ENCODE measurements around the gene PCDHGC4. TPM values are rescaled to one million over a fixed set of nuclear protein-coding genes. Genes with fewer than 3 reads are reported as not detected.

The PCDHGC4 gene
- total RNA-seq, 4 donors from 2014 or later, result 3.3 to 11.7 (median 5.1) TPM

GRCh38 chr5:141491323-141492167 is 6.7 kb downstream of the PCDHGC4 start:
- peaks cover 0 to 63% (median 0%) of the 10 kb centered on the region in 3 donors for H3K36me3 ChIP-seq
- no peaks in the 10 kb centered on the region for H3K9me3 ChIP-seq
- no peak for TF ChIP-seq EP300 (IDR thresholded peaks at IDR 0.05)
- TF ChIP-seq POLR2A (IDR thresholded peaks at IDR 0.05), result no peak
- TF ChIP-seq, protein P1, sequence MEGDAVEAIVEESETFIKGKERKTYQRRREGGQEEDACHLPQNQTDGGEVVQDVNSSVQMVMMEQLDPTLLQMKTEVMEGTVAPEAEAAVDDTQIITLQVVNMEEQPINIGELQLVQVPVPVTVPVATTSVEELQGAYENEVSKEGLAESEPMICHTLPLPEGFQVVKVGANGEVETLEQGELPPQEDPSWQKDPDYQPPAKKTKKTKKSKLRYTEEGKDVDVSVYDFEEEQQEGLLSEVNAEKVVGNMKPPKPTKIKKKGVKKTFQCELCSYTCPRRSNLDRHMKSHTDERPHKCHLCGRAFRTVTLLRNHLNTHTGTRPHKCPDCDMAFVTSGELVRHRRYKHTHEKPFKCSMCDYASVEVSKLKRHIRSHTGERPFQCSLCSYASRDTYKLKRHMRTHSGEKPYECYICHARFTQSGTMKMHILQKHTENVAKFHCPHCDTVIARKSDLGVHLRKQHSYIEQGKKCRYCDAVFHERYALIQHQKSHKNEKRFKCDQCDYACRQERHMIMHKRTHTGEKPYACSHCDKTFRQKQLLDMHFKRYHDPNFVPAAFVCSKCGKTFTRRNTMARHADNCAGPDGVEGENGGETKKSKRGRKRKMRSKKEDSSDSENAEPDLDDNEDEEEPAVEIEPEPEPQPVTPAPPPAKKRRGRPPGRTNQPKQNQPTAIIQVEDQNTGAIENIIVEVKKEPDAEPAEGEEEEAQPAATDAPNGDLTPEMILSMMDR (IDR thresholded peaks at IDR 0.05), result no peak
- peak overlapping the region in 1 of 4 donors; percentile 22 for H3K4me3 ChIP-seq
- WGBS, 2 donors, result 75 to 81% methylated on average over 44 to 63 of the region's 66 CpGs
- H3K4me1 ChIP-seq, result peaks cover 0 to 36% (median 12%) of the 10 kb centered on the region in 4 donors
- no peaks in the 10 kb centered on the region for H3K27me3 ChIP-seq
- no peak overlapping the region for H3K27ac ChIP-seq
- no peak for DNase-seq (ENCODE audit: low spot score in 2 of 2)

GRCh38 chr5:141492168-141492885 is 7.5 kb downstream of the PCDHGC4 start:
- no peaks in the 10 kb centered on the region for H3K9me3 ChIP-seq
- TF ChIP-seq, protein P1 (IDR thresholded peaks at IDR 0.05), result no peak
- no peak for TF ChIP-seq EP300 (IDR thresholded peaks at IDR 0.05)
- TF ChIP-seq POLR2A (IDR thresholded peaks at IDR 0.05), result no peak
- DNase-seq (ENCODE audit: low spot score in 2 of 2), result no peak
- no peaks in the 10 kb centered on the region for H3K27me3 ChIP-seq
- 66 to 71% methylated on average over 59 to 63 of the region's 68 CpGs for WGBS, 2 donors
- no peak overlapping the region for H3K27ac ChIP-seq
- peaks cover 0 to 67% (median 0%) of the 10 kb centered on the region in 3 donors for H3K36me3 ChIP-seq
- H3K4me3 ChIP-seq, result peak overlapping the region in 1 of 4 donors; percentile 22
- H3K4me1 ChIP-seq, result peaks cover 0 to 36% (median 12%) of the 10 kb centered on the region in 4 donors

DNA sequence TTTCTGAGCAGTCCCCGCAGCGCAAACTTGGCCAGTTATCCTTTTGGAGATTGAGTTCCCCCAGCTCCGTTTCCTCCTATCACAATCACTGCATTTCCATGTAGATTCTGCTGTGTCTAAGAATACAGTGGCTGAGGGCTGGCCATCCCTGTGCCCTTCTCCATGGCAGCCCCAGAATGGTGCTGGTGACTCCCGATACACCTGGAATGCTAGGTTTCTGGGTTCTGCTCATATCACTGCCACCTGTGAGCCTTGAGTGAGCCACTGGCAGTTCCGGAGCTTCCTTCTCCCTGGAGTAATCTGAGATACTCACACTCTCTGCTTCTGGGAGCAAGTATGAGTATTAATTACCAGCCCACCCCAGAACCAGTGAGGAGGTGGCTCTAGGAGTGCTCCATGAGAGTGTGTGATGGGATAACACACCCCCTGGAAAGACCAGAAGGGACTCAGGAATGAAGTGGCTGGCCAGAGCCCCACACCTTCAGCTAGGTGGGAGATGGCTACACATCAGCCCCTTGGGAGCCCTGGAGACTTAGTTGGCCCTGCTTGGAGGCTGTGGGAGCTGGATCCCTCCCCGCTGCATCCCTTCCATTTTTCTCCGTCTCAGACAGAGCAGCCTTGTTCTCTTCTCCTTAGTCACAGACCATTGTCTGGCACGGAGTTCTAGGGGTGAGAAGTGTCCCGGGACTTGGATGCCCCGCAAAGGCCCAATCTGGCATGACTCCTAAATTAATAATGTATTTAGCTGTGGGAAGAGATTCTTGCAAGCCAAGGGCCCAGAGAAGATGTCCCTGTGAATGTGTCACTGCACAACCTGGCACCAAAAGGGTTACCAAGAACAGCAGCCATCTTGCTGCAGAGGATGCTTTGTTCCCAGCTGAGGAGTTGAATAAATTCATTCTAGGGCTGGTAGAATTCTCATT is 8.9 kb downstream of the PCDHGC4 start:
- no peaks in the 10 kb centered on the region for H3K9me3 ChIP-seq
- peaks cover 0 to 75% (median 0%) of the 10 kb centered on the region in 3 donors for H3K36me3 ChIP-seq
- H3K4me3 ChIP-seq, result no peak overlapping the region
- no peak for DNase-seq (ENCODE audit: low spot score in 2 of 2)
- H3K4me1 ChIP-seq, result peaks cover 0 to 36% (median 12%) of the 10 kb centered on the region in 4 donors
- no peaks in the 10 kb centered on the region for H3K27me3 ChIP-seq
- TF ChIP-seq, protein P1 (IDR thresholded peaks at IDR 0.05), result no peak
- no peak for TF ChIP-seq POLR2A (IDR thresholded peaks at IDR 0.05)
- 54 to 64% methylated on average over 10 of the region's 10 CpGs for WGBS, 2 donors
- H3K27ac ChIP-seq, result peak overlapping the region in 1 of 4 donors; percentile 10

DNA sequence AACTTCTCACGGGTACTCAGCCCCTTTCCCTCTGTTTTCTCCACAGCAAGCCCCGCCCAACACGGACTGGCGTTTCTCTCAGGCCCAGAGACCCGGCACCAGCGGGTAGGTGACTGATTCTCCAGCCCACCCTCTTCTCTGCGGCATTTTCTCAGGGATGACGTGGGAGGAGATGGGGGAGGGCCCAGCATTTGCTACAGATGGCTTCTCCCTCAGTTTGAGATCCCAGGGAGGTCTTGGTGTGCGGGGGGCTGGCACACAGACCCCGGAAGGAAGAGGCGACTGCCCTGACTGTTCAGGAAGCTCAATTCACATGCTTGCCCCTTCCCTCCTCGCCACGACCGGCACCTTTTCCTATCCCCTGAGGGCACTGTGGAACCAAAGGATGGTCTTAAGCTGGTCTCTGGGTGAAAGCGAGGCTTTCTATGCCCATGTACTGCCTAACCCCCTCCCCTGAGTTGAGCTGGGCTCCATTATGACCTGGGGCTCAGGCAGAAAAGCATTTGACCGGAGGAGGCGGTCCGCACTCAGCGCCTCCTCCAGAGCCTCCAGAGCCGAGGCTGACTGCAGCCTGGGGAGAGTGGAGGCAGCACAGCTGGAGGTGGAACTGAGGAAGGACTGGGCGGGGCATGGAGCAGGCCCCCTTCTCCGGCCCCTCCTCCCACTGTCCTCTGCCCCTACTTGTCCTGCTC is 10.1 kb downstream of the PCDHGC4 start:
- no peak overlapping the region for H3K4me3 ChIP-seq
- WGBS, 2 donors, result 68 to 69% methylated on average over 22 of the region's 22 CpGs
- peaks cover 0 to 75% (median 0%) of the 10 kb centered on the region in 3 donors for H3K36me3 ChIP-seq
- no peaks in the 10 kb centered on the region for H3K27me3 ChIP-seq
- H3K9me3 ChIP-seq, result no peaks in the 10 kb centered on the region
- no peak overlapping the region for H3K27ac ChIP-seq
- peaks cover 0 to 36% (median 12%) of the 10 kb centered on the region in 4 donors for H3K4me1 ChIP-seq
- DNase-seq (ENCODE audit: low spot score in 2 of 2), result no peak
- TF ChIP-seq, protein P1 (IDR thresholded peaks at IDR 0.05), result no peak
- TF ChIP-seq EP300 (IDR thresholded peaks at IDR 0.05) (no peak), POLR2A (IDR thresholded peaks at IDR 0.05) (no peak)

Data from tibial nerve (tissue), 4 donors.